PC-9 (cell line): Measurements from ENCODE around the gene A2ML1. TPM values are rescaled to one million over a fixed set of nuclear protein-coding genes. Genes with fewer than 3 reads are reported as not detected.
"Not testable (repeated sequence)": the region's sequence is repeated elsewhere in the genome, so short reads cannot be mapped to it uniquely, and the experiment has no call there.

Experiments
- BruUV-seq: library from RNA; stranded (reverse); fragments of 400-500 nt; replicated peaks from 2 replicates; lab custom pipeline; 2021; lab: Mats Ljungman, UMichigan
- CTCF ChIA-PET: fragments of 300-600 bp; sonication (Branson Sonifier 250); formaldehyde crosslinking; loops from one replicate; lab custom pipeline; 2022; ENCODE audit warnings: antibody characterized with exemption; lab: Charles Lee
- POLR2A ChIA-PET: fragments of 300-600 bp; sonication (Branson Sonifier 250); formaldehyde crosslinking; loops from one replicate; lab custom pipeline; 2022; ENCODE audit warnings: antibody characterized with exemption; ENCODE audit not compliant: unreplicated experiment; lab: Charles Lee
- DNase-seq, 2 experiments: peaks; one replicate each; pipeline versions ENCODE4 v3.0.0 to v3.0.0-alpha.2; 2015 to 2022; ENCODE audit warnings: mixed read lengths in 1 of 2
- H2AFZ ChIP-seq: fragments of 200-600 bp; sonication (generic); 2 replicates; pipeline ENCODE4 v1.8.1; 2017; ENCODE audit warnings: antibody characterized with exemption
- H3F3A ChIP-seq: fragments of 200-600 bp; sonication (generic); 2 replicates; pipeline ENCODE4 v1.8.1; 2017; ENCODE audit warnings: antibody characterized with exemption, mild to moderate bottlenecking, low read depth; ENCODE audit not compliant: insufficient read depth
- H3K27ac ChIP-seq: fragments of 200-600 bp; sonication (generic); 2 replicates; pipeline ENCODE4 v1.6.1; 2016; ENCODE audit warnings: mixed run types
- H3K27me3 ChIP-seq: fragments of 200-600 bp; sonication (generic); 2 replicates; pipeline ENCODE4 v1.6.1; 2016; ENCODE audit warnings: low read depth, mixed run types; ENCODE audit not compliant: insufficient read depth
- H3K36me3 ChIP-seq: fragments of 200-600 bp; sonication (generic); 2 replicates; pipeline ENCODE4 v1.6.1; 2016; ENCODE audit warnings: low read depth, mixed run types
- H3K4me1 ChIP-seq: fragments of 200-600 bp; sonication (generic); replicated peaks from 2 replicates; pipeline ENCODE4 v1.6.1; 2016; ENCODE audit warnings: mixed run types; ENCODE audit not compliant: insufficient read depth
- H3K4me2 ChIP-seq: fragments of 200-600 bp; sonication (generic); 2 replicates; pipeline ENCODE4 v1.6.1; 2017; ENCODE audit warnings: mixed run types
- H3K4me3 ChIP-seq: fragments of 200-600 bp; sonication (generic); 2 replicates; pipeline ENCODE4 v1.6.1; 2016; ENCODE audit warnings: mixed run types
- H3K79me2 ChIP-seq: fragments of 200-600 bp; sonication (generic); 2 replicates; pipeline ENCODE4 v1.6.1; 2017; ENCODE audit warnings: low read depth, mixed run types
- H3K9me2 ChIP-seq: fragments of 200-600 bp; sonication (generic); 2 replicates; pipeline ENCODE4 v1.8.1; 2017; ENCODE audit warnings: mild to moderate bottlenecking; ENCODE audit not compliant: insufficient read depth
- H3K9me3 ChIP-seq: fragments of 200-600 bp; sonication (generic); 2 replicates; pipeline ENCODE4 v1.8.1; 2016; ENCODE audit warnings: low read depth; ENCODE audit not compliant: insufficient read depth
- H4K20me1 ChIP-seq: fragments of 200-600 bp; sonication (generic); 2 replicates; pipeline ENCODE4 v1.8.1; 2017; ENCODE audit not compliant: insufficient read depth
- CTCF ChIP-seq: fragments of 200-600 bp; sonication (generic); conservative IDR thresholded peaks from 2 replicates; pipeline ENCODE4 v1.6.1; 2017; ENCODE audit warnings: mixed run types, antibody characterized with exemption, mild to moderate bottlenecking, moderate library complexity
- EZH2 ChIP-seq: fragments of 200-600 bp; sonication (generic); IDR thresholded peaks from 2 replicates; pipeline ENCODE4 v1.8.0; 2017; ENCODE audit warnings: antibody characterized with exemption, low read depth
- intact Hi-C: fragments of 100-400 bp; cut with micrococcal nuclease; formaldehyde crosslinking; loops from one replicate; pipeline ENCODE4 v1.10.0; 2022; ENCODE audit not compliant: unreplicated experiment
- total RNA-seq: library from RNA; stranded (reverse); gene quantifications from 2 replicates; pipeline ENCODE4 v1.2.3, GENCODE V29; 2021

The A2ML1 gene
- total RNA-seq, 1 experiment from 2014 or later, result 17.3 TPM

GRCh38 chr12:8794611-8795010 lies 27.8 kb upstream of the A2ML1 start:
- H3K4me1 ChIP-seq, CTCF ChIA-PET, H4K20me1 ChIP-seq, H3K79me2 ChIP-seq, H3K9me2 ChIP-seq, H3K4me2 ChIP-seq, DNase-seq, H2AFZ ChIP-seq, H3K36me3 ChIP-seq, H3K27me3 ChIP-seq, H3F3A ChIP-seq, BruUV-seq, H3K4me3 ChIP-seq, H3K9me3 ChIP-seq, intact Hi-C loops, H3K27ac ChIP-seq: not testable (repeated sequence)
- POLR2A ChIA-PET, result interaction anchor here (0.6 kb wide), 1 partner anchor 36 kb away, joined by 8 read pairs; no protein-coding TSS in a partner anchor

DNA sequence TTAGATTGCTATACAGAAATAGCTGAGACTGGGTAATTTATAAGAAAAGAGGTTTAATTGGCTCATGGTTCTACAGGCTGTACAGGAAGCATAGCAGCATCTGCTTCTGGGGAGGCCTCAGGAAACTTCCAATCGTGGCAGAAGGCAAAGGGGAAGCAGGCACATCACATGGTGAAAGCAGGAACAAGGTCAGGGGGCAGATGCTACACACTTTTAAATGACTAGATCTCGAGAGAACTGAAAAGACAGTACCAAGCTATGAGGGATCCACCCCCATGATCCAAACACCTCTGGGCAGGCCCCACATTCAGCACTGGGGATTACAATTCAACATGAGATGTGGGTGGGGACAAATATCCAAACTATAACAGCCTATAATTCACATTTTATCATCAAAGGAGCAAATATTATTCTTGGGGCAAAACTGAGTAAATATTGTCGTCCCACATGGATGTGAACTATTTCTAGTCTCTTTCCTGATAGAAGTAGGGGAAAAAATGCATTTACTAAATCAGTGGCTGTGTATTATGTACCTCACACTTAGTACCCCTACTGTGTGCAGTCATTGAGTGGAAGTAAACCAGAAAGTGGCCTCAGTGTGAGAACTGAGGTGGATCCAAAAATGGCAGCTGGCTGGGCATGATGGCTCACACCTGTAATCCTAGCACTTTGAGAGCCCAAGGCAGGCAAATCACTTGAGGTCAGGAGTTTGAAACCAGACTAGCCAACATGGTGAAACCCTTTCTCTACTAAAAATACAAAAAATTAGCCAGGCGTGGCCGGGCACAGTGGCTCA lies 25.4 kb upstream of the A2ML1 start:
- Histone ChIP-seq H3K4me2 (no peak overlapping the region), H3F3A (no peaks in the 10 kb centered on the region), H2AFZ (no peak overlapping the region), H3K9me2 (no peaks in the 10 kb centered on the region), H3K36me3 (no peaks in the 10 kb centered on the region), H3K4me3 (no peak overlapping the region), H3K9me3 (no peaks in the 10 kb centered on the region), H3K27me3 (no peaks in the 10 kb centered on the region), H3K27ac (no peak overlapping the region), H4K20me1 (no peaks in the 10 kb centered on the region), H3K79me2 (no peaks in the 10 kb centered on the region), H3K4me1 (no peaks in the 10 kb centered on the region)
- ChIA-PET POLR2A (no interaction called here), CTCF (no interaction called here)
- TF ChIP-seq CTCF (no peak), EZH2 (no peak)
- intact Hi-C loops, result no loop called here
- BruUV-seq, result no TSS peak
- DNase-seq, result no peak

- H4K20me1 ChIP-seq, H3K4me1 ChIP-seq, H3K36me3 ChIP-seq, H3K27ac ChIP-seq, H3K4me2 ChIP-seq, H3K4me3 ChIP-seq, H3K79me2 ChIP-seq, BruUV-seq, H3K9me3 ChIP-seq, H3K9me2 ChIP-seq, H3F3A ChIP-seq, POLR2A ChIA-PET, H2AFZ ChIP-seq, DNase-seq, intact Hi-C loops, H3K27me3 ChIP-seq, CTCF ChIA-PET: not testable (repeated sequence)
Measured at GRCh38 chr12:8801213-8801612, 21.2 kb upstream of the A2ML1 start.

- CTCF ChIA-PET, H3K4me2 ChIP-seq, H3F3A ChIP-seq, H3K4me1 ChIP-seq, H3K79me2 ChIP-seq, intact Hi-C loops, DNase-seq, H2AFZ ChIP-seq, H3K9me2 ChIP-seq, H3K9me3 ChIP-seq, H3K36me3 ChIP-seq, H3K27me3 ChIP-seq, H4K20me1 ChIP-seq, H3K27ac ChIP-seq, BruUV-seq, H3K4me3 ChIP-seq: not testable (repeated sequence)
- POLR2A ChIA-PET, result interaction anchor here (0.6 kb wide), 1 partner anchor 561 kb away, joined by 3 read pairs; no protein-coding TSS in a partner anchor
Measured at GRCh38 chr12:8804833-8805232, 17.6 kb upstream of the A2ML1 start.

DNA sequence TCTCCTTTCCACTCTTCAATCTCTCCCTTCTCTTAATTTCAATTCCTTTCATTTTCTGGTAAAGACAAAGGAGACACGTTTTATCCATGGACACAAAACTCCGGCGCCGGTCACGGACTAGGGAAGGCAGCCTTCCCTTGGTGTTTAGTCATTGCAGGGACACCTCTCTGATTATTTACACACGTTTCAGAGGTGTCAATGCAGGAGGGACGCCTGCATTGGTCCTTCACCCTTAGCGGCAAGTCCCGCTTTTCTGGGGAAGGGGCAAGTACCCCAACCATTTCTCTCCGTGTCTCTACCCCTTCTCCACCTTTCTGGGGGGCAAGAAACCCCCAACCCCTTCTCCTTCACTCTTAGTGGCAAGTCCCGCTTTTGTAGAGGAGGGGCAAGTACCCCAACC lies 16.9 kb upstream of the A2ML1 start:
- H3K4me3 ChIP-seq, H3K9me3 ChIP-seq, BruUV-seq, H3K36me3 ChIP-seq, POLR2A ChIA-PET, intact Hi-C loops, H3F3A ChIP-seq, H3K4me1 ChIP-seq, H3K9me2 ChIP-seq, H2AFZ ChIP-seq, DNase-seq, H3K4me2 ChIP-seq, CTCF ChIA-PET, H3K27me3 ChIP-seq, H4K20me1 ChIP-seq, H3K27ac ChIP-seq, H3K79me2 ChIP-seq: not testable (repeated sequence)

- H3K27ac ChIP-seq, H3K27me3 ChIP-seq, DNase-seq, H3K4me3 ChIP-seq, H3F3A ChIP-seq, H3K9me2 ChIP-seq, H2AFZ ChIP-seq, H3K4me1 ChIP-seq, H3K36me3 ChIP-seq, POLR2A ChIA-PET, H3K79me2 ChIP-seq, H4K20me1 ChIP-seq, intact Hi-C loops, CTCF ChIA-PET, H3K4me2 ChIP-seq, BruUV-seq, H3K9me3 ChIP-seq: not testable (repeated sequence)
Measured at GRCh38 chr12:8807084-8807483, 15.3 kb upstream of the A2ML1 start.
